ENCODE results near the gene TYR. TPM values are rescaled to one million over a fixed set of nuclear protein-coding genes. Genes with fewer than 3 reads are reported as not detected.
"Not testable (repeated sequence)": the region's sequence is repeated elsewhere in the genome, so short reads cannot be mapped to it uniquely, and the experiment has no call there.

TYR gene
- polyA plus RNA-seq (2013, experiment 1 of 2; ENCODE audit: insufficient read length), result not detected
- polyA plus RNA-seq (2013, experiment 2 of 2; ENCODE audit: insufficient read length), result 0.12 TPM

GRCh38 chr11:89177691-89178231 is at the start of gene TYR:
Gene TYR, plus strand, starts transcription at chr11:89177875. Its CDS starts 79 bp downstream, at chr11:89177954.
- DNase-seq, result no peak

- DNase-seq, result no peak
These were observed 41.1 kb upstream of the TYR start for GRCh38 chr11:89136606-89137005.

GRCh38 chr11:89147229-89147628 is 30.4 kb upstream of the TYR start:
- DNase-seq, result no peak

- no peak for DNase-seq
These were observed 17.7 kb upstream of the TYR start for GRCh38 chr11:89159974-89160373.

- no peak for DNase-seq
These were observed 15.7 kb upstream of the TYR start for GRCh38 chr11:89161949-89162348.

GRCh38 chr11:89163686-89164085 is 14.0 kb upstream of the TYR start:
- no peak for DNase-seq

GRCh38 chr11:89168396-89168795 is 9.3 kb upstream of the TYR start:
- DNase-seq, result no peak

GRCh38 chr11:89175796-89176195 is 1.9 kb upstream of the TYR start:
- peak; percentile 20 for DNase-seq

- no peak for DNase-seq
These were observed 737 bp upstream of the TYR start for GRCh38 chr11:89176938-89177337.

GRCh38 chr11:89181111-89181510 is 3.4 kb downstream of the TYR start:
- no peak for DNase-seq

- DNase-seq, result peak; percentile 14
These were observed 5.3 kb downstream of the TYR start for GRCh38 chr11:89182773-89183518.

- no peak for DNase-seq
These were observed 6.3 kb downstream of the TYR start for GRCh38 chr11:89184021-89184420.

GRCh38 chr11:89189776-89190175 is 12.1 kb downstream of the TYR start:
- DNase-seq, result no peak

GRCh38 chr11:89201138-89201537 is 23.5 kb downstream of the TYR start:
- no peak for DNase-seq

GRCh38 chr11:89203814-89204213 is 26.1 kb downstream of the TYR start:
- no peak for DNase-seq

- DNase-seq, result no peak
These were observed 27.7 kb downstream of the TYR start for GRCh38 chr11:89205378-89205777.

GRCh38 chr11:89220684-89221339 is 43.1 kb downstream of the TYR start:
- DNase-seq, result no peak

GRCh38 chr11:89235083-89235482 is 57.4 kb downstream of the TYR start:
- DNase-seq, result no peak

GRCh38 chr11:89235976-89236375 is 58.3 kb downstream of the TYR start:
- peak; percentile 3 for DNase-seq

GRCh38 chr11:89247007-89247406 is 69.3 kb downstream of the TYR start:
- not testable (repeated sequence) for DNase-seq

GRCh38 chr11:89249196-89249595 is 71.5 kb downstream of the TYR start:
- no peak for DNase-seq

GRCh38 chr11:89261483-89261882 is 83.8 kb downstream of the TYR start:
- DNase-seq, result not testable (repeated sequence)

- DNase-seq, result no peak
These were observed 90.1 kb downstream of the TYR start for GRCh38 chr11:89267660-89268302.

All from fibroblast of skin of scalp (primary cell).